Parathyroid adenoma (tissue), 2 donors: ENCODE measurements around the gene SCARF2.

Experiments
- H2AFZ ChIP-seq: fragments of 300-600 bp; sonication (generic); one replicate; pipeline ENCODE4 v1.7.0; 2017; ENCODE audit warnings: antibody characterized with exemption, mild to moderate bottlenecking
- H3K27ac ChIP-seq: fragments of 300-600 bp; sonication (generic); one replicate; pipeline ENCODE4 v1.7.0; 2017
- H3K27me3 ChIP-seq: fragments of 300-600 bp; sonication (generic); one replicate; pipeline ENCODE4 v1.7.0; 2017; ENCODE audit warnings: low read length; ENCODE audit not compliant: control insufficient read depth, insufficient read depth
- H3K36me3 ChIP-seq: fragments of 300-600 bp; sonication (generic); one replicate; pipeline ENCODE4 v1.7.0; 2017; ENCODE audit warnings: low read length; ENCODE audit not compliant: control insufficient read depth, insufficient read depth
- H3K4me1 ChIP-seq: fragments of 300-600 bp; sonication (generic); one replicate; pipeline ENCODE4 v1.7.0; 2017; ENCODE audit warnings: control low read depth
- H3K4me2 ChIP-seq: fragments of 300-600 bp; sonication (generic); one replicate; pipeline ENCODE4 v1.7.0; 2017; ENCODE audit warnings: low read length
- H3K4me3 ChIP-seq: fragments of 300-600 bp; sonication (generic); one replicate; pipeline ENCODE4 v1.7.0; 2017; ENCODE audit warnings: low read depth, low read length
- H3K79me2 ChIP-seq: fragments of 300-600 bp; sonication (generic); one replicate; pipeline ENCODE4 v1.7.0; 2017; ENCODE audit warnings: control low read depth
- H3K9ac ChIP-seq: fragments of 300-600 bp; sonication (generic); one replicate; pipeline ENCODE4 v1.7.0; 2017; ENCODE audit warnings: mild to moderate bottlenecking
- H3K9me3 ChIP-seq: fragments of 300-600 bp; sonication (generic); one replicate; pipeline ENCODE4 v1.7.0; 2017; ENCODE audit warnings: low read length; ENCODE audit not compliant: control insufficient read depth
- TF ChIP-seq, protein P1 (sequence below): fragments of 300-600 bp; sonication (generic); IDR thresholded peaks from one replicate; pipeline ENCODE4 v1.7.0; 2017; ENCODE audit warnings: antibody characterized with exemption, mild to moderate bottlenecking
- donor health status: primary hyperparathyroidism.

SCARF2 gene

GRCh38 chr22:20390394-20390907 lies 47.2 kb downstream of the SCARF2 start:
- Histone ChIP-seq H3K27me3 (no peaks in the 10 kb centered on the region), H3K9me3 (no peaks in the 10 kb centered on the region), H3K27ac (no peak overlapping the region), H3K79me2 (no peaks in the 10 kb centered on the region), H3K36me3 (no peaks in the 10 kb centered on the region), H3K4me3 (no peak overlapping the region), H3K9ac (no peak overlapping the region), H3K4me1 (no peaks in the 10 kb centered on the region), H3K4me2 (no peak overlapping the region), H2AFZ (no peak overlapping the region)
- TF ChIP-seq, protein P1, sequence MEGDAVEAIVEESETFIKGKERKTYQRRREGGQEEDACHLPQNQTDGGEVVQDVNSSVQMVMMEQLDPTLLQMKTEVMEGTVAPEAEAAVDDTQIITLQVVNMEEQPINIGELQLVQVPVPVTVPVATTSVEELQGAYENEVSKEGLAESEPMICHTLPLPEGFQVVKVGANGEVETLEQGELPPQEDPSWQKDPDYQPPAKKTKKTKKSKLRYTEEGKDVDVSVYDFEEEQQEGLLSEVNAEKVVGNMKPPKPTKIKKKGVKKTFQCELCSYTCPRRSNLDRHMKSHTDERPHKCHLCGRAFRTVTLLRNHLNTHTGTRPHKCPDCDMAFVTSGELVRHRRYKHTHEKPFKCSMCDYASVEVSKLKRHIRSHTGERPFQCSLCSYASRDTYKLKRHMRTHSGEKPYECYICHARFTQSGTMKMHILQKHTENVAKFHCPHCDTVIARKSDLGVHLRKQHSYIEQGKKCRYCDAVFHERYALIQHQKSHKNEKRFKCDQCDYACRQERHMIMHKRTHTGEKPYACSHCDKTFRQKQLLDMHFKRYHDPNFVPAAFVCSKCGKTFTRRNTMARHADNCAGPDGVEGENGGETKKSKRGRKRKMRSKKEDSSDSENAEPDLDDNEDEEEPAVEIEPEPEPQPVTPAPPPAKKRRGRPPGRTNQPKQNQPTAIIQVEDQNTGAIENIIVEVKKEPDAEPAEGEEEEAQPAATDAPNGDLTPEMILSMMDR: no peak

DNA sequence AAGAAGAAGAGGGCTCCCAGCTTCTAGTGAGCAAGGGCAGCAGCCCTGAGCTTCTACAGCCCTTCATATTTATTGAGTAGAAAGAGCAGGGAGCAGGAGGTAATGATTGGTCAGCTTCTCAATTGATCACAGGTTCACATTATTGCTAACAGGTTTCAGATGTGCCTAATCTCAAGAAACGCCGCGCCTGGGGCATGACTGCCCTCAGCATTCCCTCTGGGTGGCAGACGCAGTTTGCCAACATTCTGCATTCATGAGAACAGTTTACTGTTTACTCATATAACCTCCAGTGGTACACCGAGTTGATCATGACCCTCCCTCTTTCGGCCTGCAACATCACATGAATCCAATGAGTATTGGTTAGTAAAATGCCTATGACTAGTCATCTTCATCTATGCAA lies 48.3 kb downstream of the SCARF2 start:
- TF ChIP-seq, protein P1: no peak
- H3K9ac ChIP-seq: no peak overlapping the region
- no peaks in the 10 kb centered on the region for H3K36me3 ChIP-seq
- H3K9me3 ChIP-seq: no peaks in the 10 kb centered on the region
- H3K27ac ChIP-seq: no peak overlapping the region
- no peak overlapping the region for H3K4me2 ChIP-seq
- no peaks in the 10 kb centered on the region for H3K79me2 ChIP-seq
- H3K4me1 ChIP-seq: no peaks in the 10 kb centered on the region
- no peaks in the 10 kb centered on the region for H3K27me3 ChIP-seq
- no peak overlapping the region for H3K4me3 ChIP-seq
- no peak overlapping the region for H2AFZ ChIP-seq

DNA sequence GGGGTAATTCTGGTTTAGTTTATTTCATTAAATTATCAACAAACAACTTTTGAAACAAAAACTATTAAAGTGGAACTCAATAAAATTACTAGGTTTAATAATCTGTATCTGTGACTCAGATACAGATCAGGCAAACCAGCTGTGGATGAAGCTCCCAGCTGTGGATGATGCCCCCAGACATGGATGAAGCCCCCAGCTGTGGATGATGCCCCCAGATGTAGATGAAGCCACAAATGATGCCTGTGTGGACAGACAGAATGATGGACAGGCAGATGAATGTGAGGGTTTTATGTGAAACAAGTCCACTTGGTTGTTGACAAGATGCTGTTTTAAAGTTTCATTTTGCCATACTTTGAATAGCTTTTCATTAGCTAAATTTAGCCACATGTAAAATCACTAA lies 49.4 kb downstream of the SCARF2 start:
- no peaks in the 10 kb centered on the region for H3K79me2 ChIP-seq
- no peaks in the 10 kb centered on the region for H3K36me3 ChIP-seq

GRCh38 chr22:20386972-20387371 lies 50.7 kb downstream of the SCARF2 start:
- no peak overlapping the region for H3K4me2 ChIP-seq
- H3K79me2 ChIP-seq: no peaks in the 10 kb centered on the region
- no peak overlapping the region for H3K4me3 ChIP-seq
- H3K27me3 ChIP-seq: no peaks in the 10 kb centered on the region
- no peaks in the 10 kb centered on the region for H3K4me1 ChIP-seq
- TF ChIP-seq, protein P1: no peak
- no peak overlapping the region for H2AFZ ChIP-seq
- H3K36me3 ChIP-seq: no peaks in the 10 kb centered on the region
- no peaks in the 10 kb centered on the region for H3K9me3 ChIP-seq
- H3K27ac ChIP-seq: no peak overlapping the region
- no peak overlapping the region for H3K9ac ChIP-seq

More for the DNA sequence above, 49.4 kb downstream of the SCARF2 start:
- Histone ChIP-seq H3K9me3 (no peaks in the 10 kb centered on the region), H3K4me1 (no peaks in the 10 kb centered on the region), H3K27me3 (no peaks in the 10 kb centered on the region), H3K27ac (no peak overlapping the region), H2AFZ (no peak overlapping the region), H3K4me2 (no peak overlapping the region), H3K9ac (no peak overlapping the region), H3K4me3 (no peak overlapping the region)
- TF ChIP-seq, protein P1: no peak

GRCh38 chr22:20386336-20386735 lies 51.3 kb downstream of the SCARF2 start:
- no peak overlapping the region for H2AFZ ChIP-seq
- H3K4me2 ChIP-seq: no peak overlapping the region
- no peak overlapping the region for H3K4me3 ChIP-seq
- no peaks in the 10 kb centered on the region for H3K36me3 ChIP-seq
- H3K27me3 ChIP-seq: no peaks in the 10 kb centered on the region
- no peak overlapping the region for H3K9ac ChIP-seq
- H3K27ac ChIP-seq: no peak overlapping the region
- no peaks in the 10 kb centered on the region for H3K9me3 ChIP-seq
- no peaks in the 10 kb centered on the region for H3K79me2 ChIP-seq
- TF ChIP-seq, protein P1: no peak
- H3K4me1 ChIP-seq: no peaks in the 10 kb centered on the region
